Mesenteric fat pad (tissue), 1 donor: Measurements from ENCODE around the gene FAM117B. TPM values are rescaled to one million over a fixed set of nuclear protein-coding genes. Genes with fewer than 3 reads are reported as not detected.
"Not testable (repeated sequence)": the region's sequence is repeated elsewhere in the genome, so short reads cannot be mapped to it uniquely, and the experiment has no call there.

Source experiments
- DNase-seq: peaks from one replicate; pipeline ENCODE4 v3.0.0-alpha.2; 2020; ENCODE audit warnings: low spot score
- total RNA-seq: library from RNA; stranded (reverse); fragmentation: NEBNext Ultra II Directional; extraction: Animal tissue kit (Norgen Biotek cat#: 25700); gene quantifications from one replicate; pipeline ENCODE4 v1.2.1, GENCODE V29; 2021
- donor health status: DM: yes; HTN: yes; CAD: no.

Gene FAM117B
- total RNA-seq, 1 donor from 2014 or later, result 3.3 TPM

- no peak for DNase-seq
These were observed 122.6 kb downstream of the FAM117B start for GRCh38 chr2:202757339-202757738.

- no peak for DNase-seq
These were observed 123.4 kb downstream of the FAM117B start for GRCh38 chr2:202758128-202758527.

GRCh38 chr2:202758604-202759003 lies 123.8 kb downstream of the FAM117B start:
- DNase-seq, result no peak

GRCh38 chr2:202760848-202761247 lies 126.1 kb downstream of the FAM117B start:
- DNase-seq, result no peak

GRCh38 chr2:202762556-202762955 lies 127.8 kb downstream of the FAM117B start:
- DNase-seq, result no peak

- no peak for DNase-seq
These were observed 129.1 kb downstream of the FAM117B start for GRCh38 chr2:202763916-202764315.

GRCh38 chr2:202764991-202765390 lies 130.2 kb downstream of the FAM117B start:
- no peak for DNase-seq

GRCh38 chr2:202765436-202765835 lies 130.7 kb downstream of the FAM117B start:
- no peak for DNase-seq

- no peak for DNase-seq
These were observed 133.5 kb downstream of the FAM117B start for GRCh38 chr2:202768273-202768672.

- no peak for DNase-seq
These were observed 134.4 kb downstream of the FAM117B start for GRCh38 chr2:202769201-202769600.

- no peak for DNase-seq
These were observed 136.6 kb downstream of the FAM117B start for GRCh38 chr2:202771336-202771735.

- DNase-seq, result no peak
These were observed 137.1 kb downstream of the FAM117B start for GRCh38 chr2:202771741-202772460.

GRCh38 chr2:202773301-202773973 lies 138.7 kb downstream of the FAM117B start:
- DNase-seq, result no peak

- DNase-seq, result no peak
These were observed 139.3 kb downstream of the FAM117B start for GRCh38 chr2:202774104-202774503.

GRCh38 chr2:202778217-202778616 lies 143.4 kb downstream of the FAM117B start:
- DNase-seq, result no peak

- no peak for DNase-seq
These were observed 145.8 kb downstream of the FAM117B start for GRCh38 chr2:202780514-202781021.

- DNase-seq, result no peak
These were observed 148.3 kb downstream of the FAM117B start for GRCh38 chr2:202782940-202783558.

GRCh38 chr2:202786842-202787241 lies 152.1 kb downstream of the FAM117B start:
- DNase-seq, result no peak

- DNase-seq, result no peak
These were observed 155.9 kb downstream of the FAM117B start for GRCh38 chr2:202790676-202791075.

- DNase-seq, result no peak
These were observed 163.2 kb downstream of the FAM117B start for GRCh38 chr2:202797944-202798343.

- not testable (repeated sequence) for DNase-seq
These were observed 171.1 kb downstream of the FAM117B start for GRCh38 chr2:202805911-202806310.
